ENCODE measurements around the gene GOLIM4.

DNA sequence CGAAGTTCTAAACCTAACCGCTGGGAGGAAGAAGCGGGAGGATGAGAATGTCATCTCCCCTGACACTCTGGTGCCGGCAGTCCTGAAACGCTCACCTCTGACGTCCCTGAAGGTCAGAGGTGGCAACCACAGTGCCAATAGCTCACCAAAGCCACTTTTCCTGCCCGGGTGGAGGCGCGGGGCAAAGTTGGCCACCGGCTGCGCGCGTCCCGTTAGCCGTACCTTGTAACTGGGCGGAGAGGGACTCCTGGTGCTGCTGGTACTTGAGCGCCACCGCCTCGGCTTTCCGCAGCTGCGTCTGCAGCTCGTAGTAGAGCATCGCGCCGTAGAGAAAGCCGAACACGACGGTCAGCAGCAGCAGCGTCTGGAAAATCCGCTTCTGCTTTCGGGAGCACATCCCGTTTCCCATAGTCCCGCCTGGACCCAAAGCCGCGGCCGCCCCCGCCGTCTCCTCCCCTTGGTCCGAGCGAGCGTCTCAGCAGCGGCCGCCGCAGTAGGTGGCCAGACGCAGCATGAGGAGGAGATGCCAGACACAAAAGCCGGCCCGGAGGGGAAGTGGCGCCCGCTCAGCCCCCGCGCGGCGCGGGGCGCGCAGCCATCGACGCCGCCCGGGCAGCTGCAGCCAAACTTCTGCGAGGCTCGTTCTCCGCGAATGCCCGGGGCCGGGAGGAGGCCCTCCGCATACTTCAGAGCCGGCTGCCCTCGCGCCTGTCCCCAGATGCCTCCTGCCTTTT is 680 bp downstream of the GOLIM4 start:
- TF ChIP-seq EZH2 (IDR thresholded peaks at IDR 0.05; ENCODE audit: borderline replicate concordance, low read depth, low read length, poor library complexity, severe bottlenecking) = no peak
- TF ChIP-seq, protein P1, sequence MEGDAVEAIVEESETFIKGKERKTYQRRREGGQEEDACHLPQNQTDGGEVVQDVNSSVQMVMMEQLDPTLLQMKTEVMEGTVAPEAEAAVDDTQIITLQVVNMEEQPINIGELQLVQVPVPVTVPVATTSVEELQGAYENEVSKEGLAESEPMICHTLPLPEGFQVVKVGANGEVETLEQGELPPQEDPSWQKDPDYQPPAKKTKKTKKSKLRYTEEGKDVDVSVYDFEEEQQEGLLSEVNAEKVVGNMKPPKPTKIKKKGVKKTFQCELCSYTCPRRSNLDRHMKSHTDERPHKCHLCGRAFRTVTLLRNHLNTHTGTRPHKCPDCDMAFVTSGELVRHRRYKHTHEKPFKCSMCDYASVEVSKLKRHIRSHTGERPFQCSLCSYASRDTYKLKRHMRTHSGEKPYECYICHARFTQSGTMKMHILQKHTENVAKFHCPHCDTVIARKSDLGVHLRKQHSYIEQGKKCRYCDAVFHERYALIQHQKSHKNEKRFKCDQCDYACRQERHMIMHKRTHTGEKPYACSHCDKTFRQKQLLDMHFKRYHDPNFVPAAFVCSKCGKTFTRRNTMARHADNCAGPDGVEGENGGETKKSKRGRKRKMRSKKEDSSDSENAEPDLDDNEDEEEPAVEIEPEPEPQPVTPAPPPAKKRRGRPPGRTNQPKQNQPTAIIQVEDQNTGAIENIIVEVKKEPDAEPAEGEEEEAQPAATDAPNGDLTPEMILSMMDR (conservative IDR thresholded peaks at IDR 0.05; ENCODE audit: low read depth, low read length) = peak; percentile 25; the same call in 1 of the 2 replicates

All from A673 (cell line).